EH (cell line): ENCODE results near the gene RET.
A peak's percentile ranks its signal among the peaks of the same experiment; 100 is the strongest.

Source experiments
- DNase-seq: peaks from one replicate; pipeline ENCODE4 v3.0.0-alpha.2; 2015; ENCODE audit warnings: low read depth

The RET gene

DNA sequence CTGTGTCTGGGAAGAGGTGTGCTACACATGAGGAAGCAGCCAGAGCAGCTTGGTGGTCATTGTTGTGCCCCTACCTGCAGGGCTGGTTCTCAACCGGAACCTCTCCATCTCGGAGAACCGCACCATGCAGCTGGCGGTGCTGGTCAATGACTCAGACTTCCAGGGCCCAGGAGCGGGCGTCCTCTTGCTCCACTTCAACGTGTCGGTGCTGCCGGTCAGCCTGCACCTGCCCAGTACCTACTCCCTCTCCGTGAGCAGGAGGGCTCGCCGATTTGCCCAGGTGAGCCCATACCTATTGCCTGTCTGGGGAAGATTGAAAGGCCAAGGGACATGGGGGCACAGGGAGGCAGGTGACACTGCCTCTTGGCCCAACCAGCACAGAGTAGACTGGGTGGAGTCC is 32.1 kb downstream of the RET start:
- DNase-seq, result no peak

- DNase-seq, result peak; percentile 13
Measured at GRCh38 chr10:43109671-43110249, 32.9 kb downstream of the RET start.

DNA sequence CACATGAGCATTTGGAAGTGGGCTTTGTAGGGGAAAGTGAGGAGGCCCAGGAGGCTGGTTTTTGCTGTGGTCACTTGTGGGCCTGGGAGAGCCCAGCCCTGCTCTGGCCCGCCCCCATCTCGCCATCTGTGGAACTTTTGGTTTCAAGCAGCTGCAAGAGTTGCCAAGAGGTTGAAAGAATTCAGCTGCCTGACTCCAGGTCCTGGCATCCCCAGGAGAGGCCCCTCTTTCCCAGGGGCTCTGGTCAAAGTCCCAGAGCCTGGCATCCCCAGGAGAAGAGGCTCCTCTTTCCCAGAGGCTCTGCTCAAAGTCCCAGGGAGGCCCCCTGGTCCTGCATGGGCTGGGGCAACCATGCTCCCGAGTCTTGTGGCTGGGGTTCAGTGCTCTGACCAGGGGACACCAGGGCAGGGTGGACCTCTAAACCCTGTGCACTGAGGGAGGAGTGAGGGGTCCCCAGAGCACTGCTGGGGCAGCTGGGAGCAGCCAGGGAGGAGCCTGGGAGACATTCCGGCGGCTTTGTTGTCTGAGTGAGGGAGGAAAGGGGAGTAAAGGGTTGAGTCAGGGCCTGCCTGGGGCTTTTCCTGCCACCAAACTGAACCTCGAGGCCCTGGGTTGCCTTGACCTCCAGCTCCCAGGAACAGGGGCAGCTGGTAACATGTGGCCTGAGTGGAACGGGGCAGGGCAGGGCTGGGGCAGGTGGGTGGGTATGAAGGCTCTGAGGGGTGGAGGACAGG is 33.6 kb downstream of the RET start:
- peak; percentile 70 for DNase-seq

DNA sequence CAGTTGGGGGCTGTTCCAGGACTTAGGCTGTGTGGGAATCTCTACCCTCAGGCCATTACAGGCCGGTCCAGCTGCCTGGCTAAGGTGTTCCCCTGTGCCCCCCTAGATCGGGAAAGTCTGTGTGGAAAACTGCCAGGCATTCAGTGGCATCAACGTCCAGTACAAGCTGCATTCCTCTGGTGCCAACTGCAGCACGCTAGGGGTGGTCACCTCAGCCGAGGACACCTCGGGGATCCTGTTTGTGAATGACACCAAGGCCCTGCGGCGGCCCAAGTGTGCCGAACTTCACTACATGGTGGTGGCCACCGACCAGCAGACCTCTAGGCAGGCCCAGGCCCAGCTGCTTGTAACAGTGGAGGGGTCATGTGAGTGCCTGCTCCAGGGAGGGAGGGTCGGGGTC is 34.2 kb downstream of the RET start:
- DNase-seq, result no peak

DNA sequence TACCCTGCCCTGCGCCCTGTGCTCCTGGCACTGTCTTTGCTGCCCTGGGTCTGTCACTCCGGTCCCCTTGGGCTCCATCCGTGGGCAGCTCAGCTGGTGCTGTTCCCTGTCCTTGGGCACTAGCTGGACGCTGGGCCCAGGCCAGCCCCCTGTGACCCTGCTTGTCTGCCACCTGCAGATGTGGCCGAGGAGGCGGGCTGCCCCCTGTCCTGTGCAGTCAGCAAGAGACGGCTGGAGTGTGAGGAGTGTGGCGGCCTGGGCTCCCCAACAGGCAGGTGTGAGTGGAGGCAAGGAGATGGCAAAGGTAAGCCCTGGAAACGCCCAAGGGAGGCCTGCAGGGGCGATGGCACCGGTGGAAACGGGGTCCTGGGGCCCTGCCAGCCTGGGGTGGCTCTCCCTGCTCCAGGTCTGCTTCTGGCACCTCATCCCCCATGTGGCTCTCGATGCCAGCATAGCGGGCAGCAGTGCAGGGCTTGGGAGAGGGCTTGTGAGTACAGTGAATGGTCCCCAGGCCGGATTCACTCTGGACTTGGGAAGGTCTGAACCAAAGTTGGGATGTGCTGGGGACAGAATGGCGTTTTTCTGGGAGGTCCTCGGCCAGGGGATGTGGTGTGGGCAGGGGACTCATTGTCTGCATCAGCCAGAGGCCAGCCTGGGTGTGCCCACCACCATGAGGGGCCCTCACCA is 35.2 kb downstream of the RET start:
- no peak for DNase-seq

DNA sequence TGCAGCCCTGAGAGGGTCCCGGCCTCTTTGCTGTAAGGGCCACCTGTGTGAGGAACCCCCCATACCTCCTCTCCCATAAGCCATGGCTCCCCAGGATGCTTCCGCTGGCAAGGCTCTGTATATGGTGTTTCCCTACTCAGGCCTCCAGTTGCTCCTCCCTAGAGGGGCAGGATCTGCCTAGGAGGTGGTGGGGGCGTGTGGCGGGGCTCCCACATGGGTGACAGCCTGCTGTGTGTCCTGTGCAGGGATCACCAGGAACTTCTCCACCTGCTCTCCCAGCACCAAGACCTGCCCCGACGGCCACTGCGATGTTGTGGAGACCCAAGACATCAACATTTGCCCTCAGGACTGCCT is 35.7 kb downstream of the RET start:
- DNase-seq, result no peak

GRCh38 chr10:43113201-43114087 is 36.6 kb downstream of the RET start:
- no peak for DNase-seq

DNA sequence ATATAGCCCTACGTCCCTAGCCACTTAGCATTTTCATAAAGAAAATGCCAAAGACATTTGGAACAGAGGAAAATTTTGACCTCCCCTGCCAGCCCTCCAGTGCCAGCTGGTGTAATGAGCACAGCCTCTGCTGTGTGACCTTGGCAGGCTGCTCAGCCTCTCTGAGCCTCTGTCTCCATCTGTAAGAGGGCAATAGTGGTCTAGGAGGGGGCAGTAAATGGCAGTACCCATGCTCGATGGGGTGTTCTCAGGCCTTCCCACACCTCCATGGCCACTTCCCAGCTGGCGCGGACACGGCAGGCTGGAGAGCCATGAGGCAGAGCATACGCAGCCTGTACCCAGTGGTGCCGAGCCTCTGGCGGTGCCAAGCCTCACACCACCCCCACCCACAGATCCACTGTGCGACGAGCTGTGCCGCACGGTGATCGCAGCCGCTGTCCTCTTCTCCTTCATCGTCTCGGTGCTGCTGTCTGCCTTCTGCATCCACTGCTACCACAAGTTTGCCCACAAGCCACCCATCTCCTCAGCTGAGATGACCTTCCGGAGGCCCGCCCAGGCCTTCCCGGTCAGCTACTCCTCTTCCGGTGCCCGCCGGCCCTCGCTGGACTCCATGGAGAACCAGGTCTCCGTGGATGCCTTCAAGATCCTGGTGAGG is 37.3 kb downstream of the RET start:
- DNase-seq, result no peak

GRCh38 chr10:43114743-43115611 is 38.1 kb downstream of the RET start:
- peak; percentile 12 for DNase-seq

GRCh38 chr10:43115881-43116595 is 39.2 kb downstream of the RET start:
- no peak for DNase-seq

DNA sequence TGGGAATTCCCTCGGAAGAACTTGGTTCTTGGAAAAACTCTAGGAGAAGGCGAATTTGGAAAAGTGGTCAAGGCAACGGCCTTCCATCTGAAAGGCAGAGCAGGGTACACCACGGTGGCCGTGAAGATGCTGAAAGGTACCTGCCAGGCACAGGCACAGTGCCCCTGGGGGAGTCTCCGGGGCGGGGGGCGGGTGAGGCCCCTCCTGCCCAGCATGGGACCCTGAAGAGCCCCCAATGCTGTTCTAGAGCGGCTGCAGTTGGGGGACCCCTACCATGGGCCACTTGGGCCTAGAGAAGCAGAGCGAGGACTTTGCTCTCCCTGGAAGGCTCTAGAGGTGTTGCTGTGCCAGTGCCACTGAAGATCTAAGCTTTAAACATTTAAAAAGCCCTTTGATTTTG is 39.7 kb downstream of the RET start:
- DNase-seq, result no peak

GRCh38 chr10:43117031-43117776 is 40.3 kb downstream of the RET start:
- no peak for DNase-seq

GRCh38 chr10:43117777-43118583 is 41.1 kb downstream of the RET start:
- DNase-seq, result no peak

DNA sequence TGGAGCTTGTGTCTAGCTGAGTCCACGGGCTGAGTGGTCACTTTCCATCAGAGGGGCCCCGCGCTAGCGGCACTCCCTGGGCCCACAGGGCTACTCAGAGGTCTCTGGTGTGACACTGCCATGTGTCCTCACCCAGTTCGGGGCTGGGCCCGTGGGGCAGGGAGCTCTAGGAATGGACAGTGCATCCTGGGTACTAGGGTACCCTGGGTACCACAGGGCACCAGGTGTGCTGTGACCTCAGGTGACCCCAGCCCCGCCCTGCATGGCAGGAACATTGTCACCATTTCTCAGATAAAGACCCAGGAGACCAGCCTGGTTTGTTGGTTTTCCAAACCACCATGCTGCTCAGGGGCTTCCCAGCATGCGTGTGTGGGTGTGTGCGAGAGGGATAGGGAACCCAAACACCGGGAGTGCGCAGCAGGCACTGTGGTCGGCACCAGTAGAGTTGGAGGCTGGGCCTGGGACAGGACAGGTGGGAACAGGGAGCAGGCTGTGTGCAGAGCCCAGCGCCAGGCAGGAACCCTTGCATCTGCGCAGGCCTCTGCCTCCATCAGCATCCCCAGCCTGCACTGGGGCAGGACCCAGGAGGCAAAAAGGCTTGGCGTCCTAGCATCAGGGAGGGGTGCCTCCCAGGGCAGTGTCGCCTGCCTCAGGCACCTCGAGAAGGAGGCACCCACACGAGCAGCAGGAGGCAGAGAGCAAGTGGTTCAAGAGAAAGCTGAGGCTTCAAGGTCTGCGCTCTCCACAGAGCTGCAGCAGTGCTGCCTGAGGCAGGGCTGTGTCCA is 42.0 kb downstream of the RET start:
- no peak for DNase-seq

DNA sequence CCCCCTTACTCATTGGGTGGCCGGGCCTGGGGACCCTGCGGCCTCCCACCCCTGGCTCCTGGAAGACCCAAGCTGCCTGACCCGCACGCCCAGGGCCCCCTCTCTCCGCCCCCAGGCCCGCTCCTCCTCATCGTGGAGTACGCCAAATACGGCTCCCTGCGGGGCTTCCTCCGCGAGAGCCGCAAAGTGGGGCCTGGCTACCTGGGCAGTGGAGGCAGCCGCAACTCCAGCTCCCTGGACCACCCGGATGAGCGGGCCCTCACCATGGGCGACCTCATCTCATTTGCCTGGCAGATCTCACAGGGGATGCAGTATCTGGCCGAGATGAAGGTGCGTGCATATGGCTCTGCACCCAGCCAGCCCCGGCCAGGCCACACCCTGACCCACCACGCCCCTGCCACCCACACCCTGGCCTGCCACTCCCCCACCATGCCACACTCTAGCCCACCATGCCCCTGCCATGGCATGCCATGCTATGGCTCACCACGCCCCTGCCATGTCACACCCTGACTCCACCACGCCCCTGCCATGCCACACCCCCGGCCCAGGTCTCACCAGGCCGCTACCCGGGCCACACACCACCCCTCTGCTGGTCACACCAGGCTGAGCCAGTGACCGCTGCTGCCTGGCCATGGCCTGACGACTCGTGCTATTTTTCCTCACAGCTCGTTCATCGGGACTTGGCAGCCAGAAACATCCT is 42.7 kb downstream of the RET start:
- no peak for DNase-seq

GRCh38 chr10:43120116-43120928 is 43.5 kb downstream of the RET start:
- DNase-seq, result no peak
